GM23338 (cell line): ENCODE results near the gene CLASRP. TPM values are rescaled to one million over a fixed set of nuclear protein-coding genes. Genes with fewer than 3 reads are reported as not detected.

Source experiments
- ATAC-seq: fragments of 200-7000 bp; cut with Tn5 transposase; 3 replicates; pipeline ENCODE4 v1.9.1; 2020
- DNase-seq: peaks from one replicate; pipeline ENCODE4 v3.0.0-alpha.2; 2015; ENCODE audit warnings: low spot score
- H2AFZ ChIP-seq: fragments of 200-600 bp; sonication (generic); 2 replicates; pipeline ENCODE4 v1.8.0; 2016; ENCODE audit warnings: antibody characterized with exemption, mild to moderate bottlenecking, moderate library complexity
- H3F3A ChIP-seq: fragments of 200-600 bp; sonication (generic); replicated peaks from 2 replicates; pipeline ENCODE4 v1.8.0; 2017; ENCODE audit warnings: antibody characterized with exemption, mixed run types, low read depth
- H3K27ac ChIP-seq: fragments of 200-600 bp; sonication (generic); 2 replicates; pipeline ENCODE4 v1.6.1; 2016; ENCODE audit warnings: low read depth
- H3K27me3 ChIP-seq: fragments of 200-600 bp; sonication (generic); 2 replicates; pipeline ENCODE4 v1.8.0; 2016; ENCODE audit warnings: mild to moderate bottlenecking, mixed run types, moderate library complexity; ENCODE audit not compliant: insufficient read depth
- H3K36me3 ChIP-seq: fragments of 200-600 bp; sonication (generic); 2 replicates; pipeline ENCODE4 v1.8.0; 2016; ENCODE audit warnings: mild to moderate bottlenecking; ENCODE audit not compliant: insufficient read depth
- H3K4me1 ChIP-seq: fragments of 200-600 bp; sonication (generic); 2 replicates; pipeline ENCODE4 v1.8.0; 2016; ENCODE audit warnings: mild to moderate bottlenecking, moderate library complexity; ENCODE audit not compliant: insufficient read depth
- H3K4me2 ChIP-seq: fragments of 200-600 bp; sonication (generic); 2 replicates; pipeline ENCODE4 v1.7.1; 2017; ENCODE audit warnings: mixed run types
- H3K4me3 ChIP-seq: fragments of 200-600 bp; sonication (generic); 2 replicates; pipeline ENCODE4 v1.6.1; 2016; ENCODE audit warnings: mixed run types
- H3K79me2 ChIP-seq: fragments of 200-600 bp; sonication (generic); replicated peaks from 2 replicates; pipeline ENCODE4 v1.8.0; 2017; ENCODE audit warnings: mild to moderate bottlenecking; ENCODE audit not compliant: insufficient read depth
- H3K9me2 ChIP-seq: fragments of 200-600 bp; sonication (generic); 2 replicates; pipeline ENCODE4 v1.8.0; 2017; ENCODE audit not compliant: insufficient read depth
- H4K20me1 ChIP-seq: fragments of 200-600 bp; sonication (generic); replicated peaks from 2 replicates; pipeline ENCODE4 v1.8.0; 2017; ENCODE audit warnings: mild to moderate bottlenecking; ENCODE audit not compliant: insufficient read depth
- H3K27ac Mint-ChIP-seq: 2 replicates; pipeline ENCODE4 v1.8.0; 2020; ENCODE audit warnings: inconsistent platforms, mild to moderate bottlenecking, moderate library complexity, mixed read lengths
- H3K27me3 Mint-ChIP-seq: 3 replicates; pipeline ENCODE4 v1.8.0; 2022; ENCODE audit warnings: low read depth, mild to moderate bottlenecking, moderate library complexity, mixed read lengths, inconsistent platforms; ENCODE audit not compliant: insufficient read depth, poor library complexity
- H3K36me3 Mint-ChIP-seq: 3 replicates; pipeline ENCODE4 v1.8.0; 2021; ENCODE audit warnings: low read depth, mild to moderate bottlenecking, inconsistent platforms, moderate library complexity, mixed read lengths
- H3K4me1 Mint-ChIP-seq: 3 replicates; pipeline ENCODE4 v1.8.0; 2020; ENCODE audit warnings: mild to moderate bottlenecking, inconsistent platforms, mixed read lengths
- H3K4me3 Mint-ChIP-seq: 3 replicates; pipeline ENCODE4 v1.8.0; 2021; ENCODE audit warnings: moderate library complexity, mild to moderate bottlenecking, inconsistent platforms, mixed read lengths
- H3K9me3 Mint-ChIP-seq: 3 replicates; pipeline ENCODE4 v1.8.0; 2020; ENCODE audit warnings: moderate library complexity, mild to moderate bottlenecking, inconsistent platforms, mixed read lengths
- CTCF ChIP-seq, 2 experiments: fragments of 200-600 bp in 1 of 2; sonication (generic) in 1 of 2; conservative IDR thresholded peaks; 2 replicates each; pipeline versions ENCODE4 v1.5.1 to v1.6.1; 2016 to 2017; ENCODE audit warnings: antibody characterized with exemption in 2 of 2, low read depth in 2 of 2, mild to moderate bottlenecking in 2 of 2, moderate library complexity in 1 of 2
- ETS1 ChIP-seq: IDR thresholded peaks from 2 replicates; pipeline ENCODE4 v1.6.1; 2016; ENCODE audit warnings: antibody characterized with exemption
- EZH2 ChIP-seq: fragments of 200-600 bp; sonication (generic); IDR thresholded peaks from one replicate; pipeline ENCODE4 v1.8.0; 2017; ENCODE audit warnings: antibody characterized with exemption, mild to moderate bottlenecking, low read depth; ENCODE audit not compliant: unreplicated experiment
- JUNB ChIP-seq: IDR thresholded peaks from one replicate; pipeline ENCODE4 v1.6.1; 2016; ENCODE audit warnings: antibody characterized with exemption; ENCODE audit not compliant: unreplicated experiment
- POLR2AphosphoS5 ChIP-seq: IDR thresholded peaks from 2 replicates; pipeline ENCODE4 v1.6.1; 2016; ENCODE audit warnings: antibody characterized with exemption, low read depth
- REST ChIP-seq: IDR thresholded peaks from one replicate; pipeline ENCODE4 v1.6.1; 2018; ENCODE audit warnings: antibody characterized with exemption; ENCODE audit not compliant: unreplicated experiment
- ZNF114 ChIP-seq: fragments of 250-450 bp; sonication (Bioruptor Pico); IDR thresholded peaks from 2 replicates; pipeline ENCODE4 v1.5.0; 2020; ENCODE audit warnings: mild to moderate bottlenecking, moderate library complexity
- ZNF331 ChIP-seq: fragments of 250-450 bp; sonication (Bioruptor Pico); IDR thresholded peaks from 2 replicates; pipeline ENCODE4 v1.5.0; 2020; ENCODE audit warnings: low read depth, mild to moderate bottlenecking, moderate library complexity
- polyA plus RNA-seq: library from polyadenylated mRNA; unstranded; fragments of >200 nt; fragmentation: Nextera tagmentation; extraction: Ambion mirVana; gene quantifications from 2 replicates; pipeline ENCODE4 v1.2.1, GENCODE V29; 2016
- total RNA-seq: library from RNA; depleted of rRNA; stranded (reverse); fragments of >200 nt; shearing (Covaris generic); gene quantifications from 2 replicates; pipeline ENCODE4 v1.2.3, GENCODE V29; 2014

The CLASRP gene
- total and polyA plus RNA-seq, 2 experiments from 2014 or later = 27.1 to 78.7 TPM

GRCh38 chr19:45059258-45059965 lies 20.6 kb downstream of the CLASRP start:
- peaks cover 6% of the 10 kb centered on the region for H3K4me1 Mint-ChIP-seq
- Histone ChIP-seq H3K9me2 (no peaks in the 10 kb centered on the region), H4K20me1 (peaks cover 17% of the 10 kb centered on the region; the same call in 1 of the 2 replicates), H3K4me1 (no peaks in the 10 kb centered on the region), H2AFZ (no peak overlapping the region), H3K79me2 (0 out of 2 replicates have a peak, but pooled peaks cover 4% of the 10 kb centered on the region), H3K36me3 (peaks cover 24% of the 10 kb centered on the region), H3K27ac (0 out of 2 replicates have a peak overlapping the region, but pooled peaks have one; percentile 76), H3K27me3 (no peaks in the 10 kb centered on the region), H3K4me2 (no peak overlapping the region), H3K4me3 (no peak overlapping the region), H3F3A (no peaks in the 10 kb centered on the region)
- H3K27me3 Mint-ChIP-seq = peaks cover 17% of the 10 kb centered on the region
- DNase-seq = peak; percentile 96
- no peaks in the 10 kb centered on the region for H3K9me3 Mint-ChIP-seq
- TF ChIP-seq CTCF (conservative IDR thresholded peaks at IDR 0.05; ENCODE audit: low read depth in 2 of 2) (peak; percentile 87 to 93), JUNB (no peak)
- H3K27ac Mint-ChIP-seq = 0 out of 2 replicates have a peak overlapping the region, but pooled peaks have one; percentile 8
- H3K4me3 Mint-ChIP-seq = no peak overlapping the region
- peak; percentile 97 for ATAC-seq
- H3K36me3 Mint-ChIP-seq = peaks cover 77% of the 10 kb centered on the region

- Histone ChIP-seq H3K9me2 (no peaks in the 10 kb centered on the region), H3F3A (no peaks in the 10 kb centered on the region; the same call in 1 of the 2 replicates), H3K27me3 (no peaks in the 10 kb centered on the region), H2AFZ (no peak overlapping the region), H3K4me2 (no peak overlapping the region), H3K4me3 (no peak overlapping the region), H3K36me3 (peaks cover 21% of the 10 kb centered on the region), H3K79me2 (peaks cover 8% of the 10 kb centered on the region; the same call in 1 of the 2 replicates), H4K20me1 (peaks cover 8% of the 10 kb centered on the region; the same call in 1 of the 2 replicates), H3K27ac (no peak overlapping the region), H3K4me1 (no peaks in the 10 kb centered on the region)
- Mint-ChIP-seq H3K4me1 (peaks cover 6% of the 10 kb centered on the region), H3K9me3 (no peaks in the 10 kb centered on the region), H3K27me3 (peaks cover 15% of the 10 kb centered on the region), H3K27ac (no peak overlapping the region), H3K4me3 (no peak overlapping the region), H3K36me3 (peaks cover 78% of the 10 kb centered on the region)
- ATAC-seq (no peak), DNase-seq (no peak)
- TF ChIP-seq POLR2AphosphoS5 (no peak), EZH2 (no peak)
These were observed 23.1 kb downstream of the CLASRP start for GRCh38 chr19:45061965-45062364.

GRCh38 chr19:45063851-45064801 lies 25.3 kb downstream of the CLASRP start:
- Histone ChIP-seq H3F3A (peaks cover 3% of the 10 kb centered on the region; the same call in 1 of the 2 replicates), H2AFZ (no peak overlapping the region), H4K20me1 (peaks cover 12% of the 10 kb centered on the region; the same call in 1 of the 2 replicates), H3K9me2 (no peaks in the 10 kb centered on the region), H3K27ac (no peak overlapping the region), H3K79me2 (peaks cover 8% of the 10 kb centered on the region; the same call in 1 of the 2 replicates), H3K27me3 (no peaks in the 10 kb centered on the region), H3K4me1 (no peaks in the 10 kb centered on the region), H3K36me3 (peaks cover 21% of the 10 kb centered on the region), H3K4me3 (no peak overlapping the region), H3K4me2 (no peak overlapping the region)
- Mint-ChIP-seq H3K4me3 (no peak overlapping the region), H3K9me3 (no peaks in the 10 kb centered on the region), H3K27ac (no peak overlapping the region), H3K4me1 (peaks cover 6% of the 10 kb centered on the region), H3K36me3 (peaks cover 70% of the 10 kb centered on the region), H3K27me3 (peaks cover 15% of the 10 kb centered on the region)
- no peak for DNase-seq
- ATAC-seq = no peak
- TF ChIP-seq ZNF114 = no peak
- no peak for TF ChIP-seq REST
- TF ChIP-seq ETS1 = no peak
- no peak for TF ChIP-seq ZNF331 (CRISPR knock-in tag)
- no peak for TF ChIP-seq POLR2AphosphoS5
